Activated CD8-positive, alpha-beta T cell treated with anti-CD3 and anti-CD28 coated beads, Interleukin-2, amount 10 ng/mL, durations not matched to agents 7 days and 5 days (primary cell): ENCODE data around the gene KRT222. TPM values are rescaled to one million over a fixed set of nuclear protein-coding genes. Genes with fewer than 3 reads are reported as not detected.

Source experiments
- ATAC-seq: fragments of 150-1000 bp; cut with Tn5 transposase; one replicate; pipeline ENCODE4 v1.10.0; 2021; ENCODE audit warnings: moderate library complexity
- CTCF ChIA-PET: fragments of 350-600 bp; sonication (Branson Sonifier 250); formaldehyde crosslinking; loops from one replicate; lab custom pipeline; 2021; ENCODE audit warnings: antibody characterized with exemption; lab: Charles Lee
- POLR2A ChIA-PET: fragments of 350-600 bp; sonication (Branson Sonifier 250); formaldehyde crosslinking; loops from one replicate; lab custom pipeline; 2021; ENCODE audit warnings: antibody characterized with exemption; lab: Charles Lee
- DNase-seq: peaks from one replicate; pipeline ENCODE4 v3.0.0-alpha.2; 2020
- H3K27ac Mint-ChIP-seq: one replicate; pipeline ENCODE4 v1.8.0; 2021; ENCODE audit warnings: mild to moderate bottlenecking, mixed read lengths
- H3K27me3 Mint-ChIP-seq: one replicate; pipeline ENCODE4 v1.8.0; 2021; ENCODE audit warnings: low read depth, mixed read lengths
- H3K36me3 Mint-ChIP-seq: one replicate; pipeline ENCODE4 v1.8.0; 2021; ENCODE audit warnings: low read depth, mixed read lengths
- H3K4me1 Mint-ChIP-seq: one replicate; pipeline ENCODE4 v1.8.0; 2021; ENCODE audit warnings: low read depth, mixed read lengths
- H3K4me3 Mint-ChIP-seq: one replicate; pipeline ENCODE4 v1.8.0; 2021; ENCODE audit warnings: mild to moderate bottlenecking, mixed read lengths
- H3K9me3 Mint-ChIP-seq: one replicate; pipeline ENCODE4 v1.8.0; 2022; ENCODE audit warnings: mixed read lengths; ENCODE audit not compliant: insufficient read depth
- total RNA-seq, 2 experiments: library from RNA; stranded (reverse); gene quantifications; one replicate each; pipeline ENCODE4 v1.2.3, GENCODE V29; 2021

KRT222 gene
- not detected for total RNA-seq

DNA sequence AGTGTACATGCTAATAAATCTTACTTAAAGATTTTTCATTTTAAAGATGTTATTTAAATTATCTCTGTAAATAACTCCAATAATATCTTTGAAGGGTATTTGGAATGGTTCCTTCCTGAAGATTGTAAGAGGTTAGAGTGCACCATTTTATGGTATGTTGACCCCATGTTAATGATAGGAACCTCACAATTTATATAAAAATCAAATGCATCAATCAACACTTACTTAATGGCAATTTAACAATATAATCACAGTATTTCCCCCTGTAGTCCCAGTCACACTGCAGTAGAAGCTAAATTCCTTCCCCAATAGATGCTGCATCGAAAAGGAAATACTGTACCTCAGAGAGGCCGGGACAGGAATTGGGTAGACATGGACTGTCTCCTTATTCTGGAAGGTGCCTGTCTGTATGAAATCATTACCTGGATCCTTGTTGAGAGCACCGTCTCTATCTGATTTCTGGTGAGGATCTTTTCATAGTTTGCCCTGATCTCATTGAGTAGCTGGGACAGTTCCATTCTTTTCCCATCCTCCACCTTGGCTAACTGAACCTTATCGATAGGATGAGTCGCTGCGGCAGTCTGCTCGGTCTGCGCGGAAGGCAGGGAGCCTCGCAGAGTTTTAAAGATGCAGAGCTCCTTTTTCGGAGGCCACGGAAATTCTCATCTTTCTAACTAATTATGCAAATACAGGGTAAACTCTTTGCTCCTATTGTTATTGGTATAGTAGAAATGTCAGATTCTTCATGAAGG, at the start of gene KRT222:
KRT222 (minus strand) TSS at position 596 of the 752 bp plus-strand sequence; CDS start at position 518, 78 bp downstream.
- no peak within 1 kb of the TSS for H3K27ac Mint-ChIP-seq

GRCh38 chr17:40714473-40714872, 49.5 kb upstream of the KRT222 start:
- CTCF ChIA-PET = no interaction called here
- Mint-ChIP-seq H3K4me3 (no peak overlapping the region), H3K27ac (no peak overlapping the region), H3K36me3 (no peaks in the 10 kb centered on the region), H3K27me3 (peaks cover 17% of the 10 kb centered on the region), H3K4me1 (no peaks in the 10 kb centered on the region), H3K9me3 (no peaks in the 10 kb centered on the region)
- DNase-seq (no peak), ATAC-seq (no peak)
- POLR2A ChIA-PET = no interaction called here

More for the DNA sequence above, at the start of gene KRT222:
- no peaks in the 10 kb centered on the region for H3K9me3 Mint-ChIP-seq
- peaks cover 9% of the 10 kb centered on the region for H3K4me1 Mint-ChIP-seq
- H3K4me3 Mint-ChIP-seq = peak within 1 kb of the TSS; percentile 6
- ATAC-seq (no peak), DNase-seq (no peak)
- POLR2A ChIA-PET = no interaction called here
- H3K27me3 Mint-ChIP-seq = peaks cover 38% of the 10 kb centered on the region
- no peaks in the 10 kb centered on the region for H3K36me3 Mint-ChIP-seq
- CTCF ChIA-PET = interaction anchor here (0.9 kb wide), 1 partner anchor 18 kb away, joined by 5 read pairs; the partner anchor contains the start of gene SMARCE1

DNA sequence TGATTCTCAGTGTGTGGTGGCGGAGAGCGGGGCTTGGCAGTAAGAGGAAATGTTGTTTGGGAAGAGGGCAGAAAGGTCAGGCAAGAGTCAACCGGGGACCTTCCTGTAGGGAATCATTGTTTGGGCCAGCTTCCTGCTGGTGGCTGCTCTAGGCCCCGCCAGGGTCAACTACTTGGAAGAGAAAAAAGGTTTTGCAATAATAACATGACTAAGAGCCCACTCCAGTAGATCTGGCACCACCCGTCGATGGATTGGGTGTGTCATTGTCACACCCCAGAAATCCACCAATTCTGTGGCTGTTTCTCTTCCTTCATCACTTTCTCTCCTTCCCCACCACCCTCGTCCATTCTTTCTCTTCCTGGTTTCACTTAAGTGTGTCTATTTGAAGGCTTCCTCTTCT, 42.8 kb upstream of the KRT222 start:
- POLR2A ChIA-PET = no interaction called here

DNA sequence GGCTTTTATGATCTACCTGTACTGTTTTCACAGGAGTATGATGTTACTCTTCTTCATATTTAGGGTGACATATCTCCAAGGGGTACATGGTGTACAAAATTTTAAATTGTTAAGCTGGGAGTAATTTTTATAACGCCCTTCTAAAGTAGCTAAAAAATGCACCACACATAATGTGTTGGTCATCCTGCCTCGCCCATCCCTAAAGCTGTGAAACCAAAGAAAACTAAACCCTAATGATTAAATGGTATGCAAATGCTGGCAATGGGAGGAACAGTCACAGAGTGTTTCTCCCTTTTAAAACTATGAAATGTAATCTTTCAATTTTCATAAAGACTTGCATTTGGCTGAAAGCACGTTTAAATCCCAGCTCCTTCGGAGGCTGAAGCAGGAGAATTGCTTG, 40.6 kb upstream of the KRT222 start:
- POLR2A ChIA-PET = no interaction called here
- DNase-seq (no peak), ATAC-seq (no peak)
- peaks cover 20% of the 10 kb centered on the region for H3K27me3 Mint-ChIP-seq
- H3K4me1 Mint-ChIP-seq = no peaks in the 10 kb centered on the region
- no peaks in the 10 kb centered on the region for H3K36me3 Mint-ChIP-seq
- no peak overlapping the region for H3K27ac Mint-ChIP-seq
- CTCF ChIA-PET = no interaction called here
- no peaks in the 10 kb centered on the region for H3K9me3 Mint-ChIP-seq
- no peak overlapping the region for H3K4me3 Mint-ChIP-seq

More for the DNA sequence above, 42.8 kb upstream of the KRT222 start:
- no peaks in the 10 kb centered on the region for H3K4me1 Mint-ChIP-seq
- no peak overlapping the region for H3K27ac Mint-ChIP-seq
- DNase-seq (no peak), ATAC-seq (no peak)
- no peaks in the 10 kb centered on the region for H3K36me3 Mint-ChIP-seq
- CTCF ChIA-PET = no interaction called here
- H3K4me3 Mint-ChIP-seq = no peak overlapping the region
- H3K27me3 Mint-ChIP-seq = peaks cover 18% of the 10 kb centered on the region
- H3K9me3 Mint-ChIP-seq = no peaks in the 10 kb centered on the region

DNA sequence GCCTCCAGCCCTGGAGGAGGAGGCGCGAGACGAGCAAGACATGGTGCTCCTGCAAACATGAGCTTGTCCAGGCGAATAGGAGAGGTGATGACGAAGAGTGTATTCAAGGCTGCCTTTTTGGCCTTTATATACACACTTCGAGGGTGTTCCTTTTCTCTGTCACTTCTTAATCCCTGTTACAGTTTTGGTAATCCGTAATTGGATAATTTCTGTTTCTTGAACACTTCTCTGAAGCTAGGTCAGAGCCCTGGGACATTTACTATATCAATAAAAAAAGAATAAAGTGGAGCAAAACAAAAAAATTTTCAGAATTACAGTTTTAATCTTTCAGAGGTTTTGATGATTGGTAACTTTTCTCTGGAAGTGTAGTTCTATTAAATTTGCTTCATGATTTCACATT, 38.7 kb upstream of the KRT222 start, which contains the start of gene KRT24:
KRT24 (minus strand) TSS at position 101 of the 400 bp plus-strand sequence; CDS start at position 42, 59 bp downstream.
- ChIA-PET POLR2A (interaction anchor here (0.6 kb wide), 1 partner anchor 61 kb away, joined by 3 read pairs; no protein-coding TSS in a partner anchor), CTCF (interaction anchor here (0.8 to 1.4 kb wide), 2 partner anchors 24 to 618 kb away, joined by 3 read pairs; no protein-coding TSS in a partner anchor)
- Mint-ChIP-seq H3K27ac (no peak within 1 kb of the TSS), H3K4me1 (no peaks in the 10 kb centered on the region), H3K27me3 (peaks cover 27% of the 10 kb centered on the region), H3K36me3 (no peaks in the 10 kb centered on the region), H3K9me3 (no peaks in the 10 kb centered on the region), H3K4me3 (no peak within 1 kb of the TSS)
- ATAC-seq = no peak
- DNase-seq = no peak

DNA sequence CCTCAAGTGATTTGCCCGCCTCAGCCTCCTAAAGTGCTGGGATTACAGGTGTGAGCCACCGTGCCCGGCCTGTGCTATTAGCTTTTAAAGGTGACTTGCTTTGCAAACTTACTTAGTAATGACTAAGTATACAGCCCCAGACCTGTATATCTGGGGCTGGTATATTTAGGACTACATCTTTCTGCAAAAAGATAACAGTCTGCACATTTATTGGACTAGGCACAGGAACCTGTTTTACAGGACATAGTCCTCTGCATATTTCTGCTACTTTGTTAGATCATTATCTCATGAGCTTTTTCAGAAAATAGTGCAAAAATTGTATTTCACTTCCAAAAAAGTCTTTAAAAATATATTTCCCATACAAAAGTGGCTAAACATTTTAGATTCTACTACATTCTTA, 37.3 kb upstream of the KRT222 start:
- Mint-ChIP-seq H3K27me3 (peaks cover 31% of the 10 kb centered on the region), H3K4me1 (no peaks in the 10 kb centered on the region), H3K9me3 (no peaks in the 10 kb centered on the region), H3K4me3 (no peak overlapping the region), H3K36me3 (no peaks in the 10 kb centered on the region), H3K27ac (no peak overlapping the region)
- DNase-seq (no peak), ATAC-seq (no peak)
- ChIA-PET CTCF (interaction anchor here (0.9 kb wide), 1 partner anchor 8 kb away, joined by 3 read pairs; no protein-coding TSS in a partner anchor), POLR2A (interaction anchor here (0.5 kb wide), 1 partner anchor 13 kb away, joined by 6 read pairs; no protein-coding TSS in a partner anchor)

GRCh38 chr17:40699853-40700252, 34.9 kb upstream of the KRT222 start:
- DNase-seq = no peak
- H3K4me3 Mint-ChIP-seq = no peak overlapping the region
- peaks cover 28% of the 10 kb centered on the region for H3K27me3 Mint-ChIP-seq
- ChIA-PET POLR2A (no interaction called here), CTCF (no interaction called here)
- no peaks in the 10 kb centered on the region for H3K9me3 Mint-ChIP-seq
- no peaks in the 10 kb centered on the region for H3K36me3 Mint-ChIP-seq
- no peak for ATAC-seq
- no peak overlapping the region for H3K27ac Mint-ChIP-seq
- no peaks in the 10 kb centered on the region for H3K4me1 Mint-ChIP-seq

GRCh38 chr17:40699371-40699770, 34.4 kb upstream of the KRT222 start:
- no peak for DNase-seq
- no peak overlapping the region for H3K4me3 Mint-ChIP-seq
- CTCF ChIA-PET = no interaction called here
- H3K27me3 Mint-ChIP-seq = peaks cover 27% of the 10 kb centered on the region
- ATAC-seq = no peak
- POLR2A ChIA-PET = no interaction called here
- H3K27ac Mint-ChIP-seq = no peak overlapping the region
- no peaks in the 10 kb centered on the region for H3K36me3 Mint-ChIP-seq
- H3K9me3 Mint-ChIP-seq = no peaks in the 10 kb centered on the region
- H3K4me1 Mint-ChIP-seq = no peaks in the 10 kb centered on the region

GRCh38 chr17:40697297-40697696, 32.3 kb upstream of the KRT222 start:
- H3K4me1 Mint-ChIP-seq = no peaks in the 10 kb centered on the region
- H3K27me3 Mint-ChIP-seq = peaks cover 25% of the 10 kb centered on the region

GRCh38 chr17:40696651-40697072, 31.7 kb upstream of the KRT222 start:
- DNase-seq = no peak
- Mint-ChIP-seq H3K27ac (no peak overlapping the region), H3K4me3 (no peak overlapping the region), H3K4me1 (no peaks in the 10 kb centered on the region), H3K36me3 (no peaks in the 10 kb centered on the region), H3K9me3 (no peaks in the 10 kb centered on the region), H3K27me3 (peaks cover 29% of the 10 kb centered on the region)
- POLR2A ChIA-PET = interaction anchor here (0.6 kb wide), 1 partner anchor 681 kb away, joined by 3 read pairs; no protein-coding TSS in a partner anchor
- ATAC-seq = no peak
- CTCF ChIA-PET = no interaction called here

More at GRCh38 chr17:40697297-40697696, 32.3 kb upstream of the KRT222 start:
- H3K4me3 Mint-ChIP-seq = no peak overlapping the region
- POLR2A ChIA-PET = no interaction called here
- DNase-seq (no peak), ATAC-seq (no peak)
- CTCF ChIA-PET = no interaction called here
- no peak overlapping the region for H3K27ac Mint-ChIP-seq
- no peaks in the 10 kb centered on the region for H3K9me3 Mint-ChIP-seq
- no peaks in the 10 kb centered on the region for H3K36me3 Mint-ChIP-seq

DNA sequence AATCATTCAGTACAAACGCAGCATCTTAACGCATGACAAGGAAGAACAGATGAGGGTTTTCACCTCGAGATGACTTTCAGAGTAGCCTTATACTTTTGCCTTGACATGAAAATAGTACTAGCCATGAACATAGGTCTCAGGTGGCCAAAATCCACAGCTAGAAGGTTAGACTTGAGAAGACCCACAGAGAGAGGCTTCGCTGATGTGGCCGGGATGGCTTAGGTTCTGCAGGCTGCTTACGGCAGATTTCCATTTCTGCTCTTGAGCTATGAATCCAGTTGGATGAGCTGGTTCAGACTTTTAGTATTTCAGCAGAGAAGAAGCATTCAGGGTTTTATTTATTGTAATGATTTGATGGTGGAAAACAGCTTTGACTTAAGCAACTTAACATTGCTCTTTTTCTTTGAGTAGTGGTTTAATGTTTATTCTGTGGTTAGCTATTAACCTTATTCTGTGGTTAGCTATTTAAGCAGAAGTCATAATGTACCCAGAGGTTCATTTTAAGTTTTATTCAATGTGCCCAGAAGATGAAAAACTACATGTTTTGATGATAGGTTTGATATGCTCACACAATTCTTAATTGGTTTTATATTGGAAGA, 31.0 kb upstream of the KRT222 start:
- no peaks in the 10 kb centered on the region for H3K9me3 Mint-ChIP-seq
- no peak for ATAC-seq
- no peak for DNase-seq
- H3K27me3 Mint-ChIP-seq = peaks cover 28% of the 10 kb centered on the region
- no peak overlapping the region for H3K27ac Mint-ChIP-seq
- no peaks in the 10 kb centered on the region for H3K4me1 Mint-ChIP-seq
- ChIA-PET POLR2A (interaction anchor here (0.6 kb wide), 1 partner anchor 682 kb away, joined by 3 read pairs; no protein-coding TSS in a partner anchor), CTCF (interaction anchor here (1.1 kb wide), 1 partner anchor 10 kb away, joined by 3 read pairs; no protein-coding TSS in a partner anchor)
- H3K4me3 Mint-ChIP-seq = no peak overlapping the region
- H3K36me3 Mint-ChIP-seq = no peaks in the 10 kb centered on the region

DNA sequence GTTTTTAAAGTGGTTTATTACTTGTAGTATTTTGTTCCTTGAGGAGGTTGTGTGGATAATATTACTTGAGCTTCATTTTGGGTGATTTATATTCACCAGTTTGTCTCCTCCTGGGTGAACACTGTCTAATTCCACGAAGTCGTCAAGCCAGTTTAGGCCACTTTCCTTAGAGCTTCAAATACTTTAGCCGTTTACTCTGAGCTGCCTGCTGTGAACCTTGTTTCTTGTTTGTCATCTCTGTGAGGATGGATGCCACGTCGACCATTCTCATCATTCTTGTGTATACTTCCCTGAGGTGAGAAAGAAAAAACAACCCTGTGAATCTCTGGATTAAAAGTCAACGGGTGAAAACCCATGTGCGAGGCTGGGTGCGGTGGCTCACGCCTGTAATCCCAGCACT, 29.6 kb upstream of the KRT222 start:
- CTCF ChIA-PET = interaction anchor here (1.3 kb wide), 1 partner anchor 7 kb away, joined by 3 read pairs; no protein-coding TSS in a partner anchor
- POLR2A ChIA-PET = no interaction called here
- no peak overlapping the region for H3K27ac Mint-ChIP-seq
- ATAC-seq (no peak), DNase-seq (no peak)
- H3K4me1 Mint-ChIP-seq = no peaks in the 10 kb centered on the region
- peaks cover 30% of the 10 kb centered on the region for H3K27me3 Mint-ChIP-seq
- H3K36me3 Mint-ChIP-seq = no peaks in the 10 kb centered on the region
- H3K9me3 Mint-ChIP-seq = no peaks in the 10 kb centered on the region
- H3K4me3 Mint-ChIP-seq = no peak overlapping the region
